Liver (tissue), 9 donors: Measurements from ENCODE around the gene LRRC28. TPM values are rescaled to one million over a fixed set of nuclear protein-coding genes. Genes with fewer than 3 reads are reported as not detected.

Source experiments
- DNase-seq: peaks from one replicate; pipeline ENCODE4 v3.0.0-alpha.2; 2017; ENCODE audit warnings: low spot score
- H3K27ac ChIP-seq, 2 donors: one replicate each; pipeline ENCODE4 v1.7.0; 2013; ENCODE audit warnings: inconsistent platforms in 2 of 2, low read length in 2 of 2, control low read depth in 1 of 2, low read depth in 1 of 2, mild to moderate bottlenecking in 1 of 2
- H3K27me3 ChIP-seq, 4 donors: one replicate each; pipeline versions ENCODE4 v1.6.1 to v1.7.0; 2013; ENCODE audit warnings: low read length in 3 of 4, inconsistent platforms in 1 of 4, mild to moderate bottlenecking in 1 of 4, moderate library complexity in 1 of 4; ENCODE audit not compliant: control insufficient read depth in 4 of 4, insufficient read depth in 4 of 4
- H3K36me3 ChIP-seq, 4 donors: one replicate each; pipeline versions ENCODE4 v1.6.1 to v1.7.0; 2013; ENCODE audit warnings: low read length in 3 of 4, mild to moderate bottlenecking in 3 of 4, low read depth in 1 of 4, moderate library complexity in 1 of 4; ENCODE audit not compliant: control insufficient read depth in 4 of 4, insufficient read depth in 3 of 4
- H3K4me1 ChIP-seq, 4 donors: one replicate each; pipeline versions ENCODE4 v1.6.1 to v1.7.0; 2013; ENCODE audit warnings: low read length in 3 of 4, mild to moderate bottlenecking in 3 of 4, moderate library complexity in 1 of 4; ENCODE audit not compliant: control insufficient read depth in 4 of 4, insufficient read depth in 4 of 4
- H3K4me3 ChIP-seq, 3 donors: one replicate each; pipeline versions ENCODE4 v1.6.1 to v1.7.0; 2013; ENCODE audit warnings: low read length in 3 of 3, control low read depth in 1 of 3, low read depth in 1 of 3, mild to moderate bottlenecking in 1 of 3
- H3K9ac ChIP-seq, 2 donors: one replicate each; pipeline ENCODE4 v1.7.0; 2013; ENCODE audit warnings: low read length in 2 of 2, mild to moderate bottlenecking in 2 of 2, moderate library complexity in 2 of 2, control low read depth in 1 of 2, low read depth in 1 of 2
- H3K9me3 ChIP-seq, 4 donors: one replicate each; pipeline versions ENCODE4 v1.6.1 to v1.7.0; 2013; ENCODE audit warnings: low read length in 3 of 4; ENCODE audit not compliant: control insufficient read depth in 4 of 4
- EGR1 ChIP-seq, 2 donors: IDR thresholded peaks; 2 replicates each; pipeline ENCODE4 v1.6.1; 2016 to 2018; ENCODE audit warnings: antibody characterized with exemption in 2 of 2, low read depth in 2 of 2
- FOXA1 ChIP-seq: IDR thresholded peaks from 2 replicates; pipeline ENCODE4 v1.6.1; 2016; ENCODE audit warnings: antibody characterized with exemption
- FOXA2 ChIP-seq: IDR thresholded peaks from 2 replicates; pipeline ENCODE4 v1.6.1; 2016; ENCODE audit warnings: antibody characterized with exemption
- GABPA ChIP-seq, 2 donors: IDR thresholded peaks in 1 of 2; conservative IDR thresholded peaks in 1 of 2; 2 replicates each; pipeline ENCODE4 v1.6.1; 2016; ENCODE audit warnings: antibody characterized with exemption in 2 of 2, mild to moderate bottlenecking in 1 of 2, moderate library complexity in 1 of 2
- HNF4A ChIP-seq, 2 donors: conservative IDR thresholded peaks; 2 replicates each; pipeline ENCODE4 v1.6.1; 2016; ENCODE audit warnings: antibody characterized with exemption in 2 of 2, mild to moderate bottlenecking in 2 of 2
- HNF4G ChIP-seq: IDR thresholded peaks from 2 replicates; pipeline ENCODE4 v1.6.1; 2016; ENCODE audit warnings: antibody characterized with exemption
- JUND ChIP-seq, 2 donors: IDR thresholded peaks; 2 replicates each; pipeline ENCODE4 v1.6.1; 2016; ENCODE audit warnings: antibody characterized with exemption in 2 of 2
- NR2F2 ChIP-seq: IDR thresholded peaks from 2 replicates; pipeline ENCODE4 v1.6.1; 2016; ENCODE audit warnings: antibody characterized with exemption
- RAD21 ChIP-seq, 2 donors: IDR thresholded peaks; 2 replicates each; pipeline ENCODE4 v1.6.1; 2016; ENCODE audit warnings: antibody characterized with exemption in 2 of 2, mild to moderate bottlenecking in 2 of 2
- RXRA ChIP-seq, 2 donors: IDR thresholded peaks; 2 replicates each; pipeline ENCODE4 v1.6.1; 2017 to 2018; ENCODE audit warnings: antibody characterized with exemption in 2 of 2, mild to moderate bottlenecking in 1 of 2
- SP1 ChIP-seq: IDR thresholded peaks from 2 replicates; pipeline ENCODE4 v1.6.1; 2018; ENCODE audit warnings: antibody characterized with exemption, mild to moderate bottlenecking
- TAF1 ChIP-seq: conservative IDR thresholded peaks from 2 replicates; pipeline ENCODE4 v1.6.1; 2016; ENCODE audit warnings: antibody characterized with exemption, mild to moderate bottlenecking
- YY1 ChIP-seq: IDR thresholded peaks from 2 replicates; pipeline ENCODE4 v1.6.1; 2016; ENCODE audit warnings: antibody characterized with exemption, mild to moderate bottlenecking
- WGBS: extraction: QIAGEN DNeasy Blood & Tissue Kit; methylation state at CpG from one replicate; pipeline ENCODE4 v1.1.7; 2013; 5-methylcytosine and 5-hydroxymethylcytosine counted together
- polyA plus RNA-seq, 2 donors: library from polyadenylated mRNA; stranded (reverse) in 1 of 2; unstranded in 1 of 2; fragments of 200-250 nt in 1 of 2; fragments of >200 nt in 1 of 2; fragmentation: Nextera tagmentation in 1 of 2; extraction: Ambion mirVana in 1 of 2; gene quantifications; one replicate each; pipeline versions ENCODE4 v1.2.1 to v1.2.3, GENCODE V29; 2013 to 2015
- total RNA-seq, 2 donors: library from RNA; depleted of rRNA; stranded (reverse); fragments of >200 nt; gene quantifications; one replicate each; pipeline ENCODE4 v1.2.3, GENCODE V29; 2014
- TF ChIP-seq, protein P1 (sequence below): IDR thresholded peaks from 2 replicates; pipeline ENCODE4 v1.6.1; 2016; ENCODE audit warnings: antibody characterized with exemption
- TF ChIP-seq, protein P2 (sequence below): fragments of 150-350 bp; IDR thresholded peaks from 2 replicates; pipeline ENCODE4 v1.5.1; 2017; ENCODE audit warnings: improper control_type of control experiment, low read depth, low read length; ENCODE audit not compliant: missing input control
- TF ChIP-seq, protein P3 (sequence below): IDR thresholded peaks from 2 replicates; pipeline ENCODE4 v1.6.1; 2016; ENCODE audit warnings: antibody characterized with exemption
- TF ChIP-seq, protein P4 (sequence below): IDR thresholded peaks from 2 replicates; pipeline ENCODE4 v1.6.1; 2016; ENCODE audit warnings: antibody characterized with exemption, mild to moderate bottlenecking
- TF ChIP-seq, protein P5 (sequence below): IDR thresholded peaks from 2 replicates; pipeline ENCODE4 v1.6.1; 2016; ENCODE audit warnings: antibody characterized with exemption
- donor health status: healthy.
- donor health status: healthy.
- donor health status: healthy.
- donor health status: healthy.
- donor health status: healthy.

LRRC28 gene
- total and polyA plus RNA-seq, 4 donors = 15.4 to 46.6 (median 41.0) TPM

DNA sequence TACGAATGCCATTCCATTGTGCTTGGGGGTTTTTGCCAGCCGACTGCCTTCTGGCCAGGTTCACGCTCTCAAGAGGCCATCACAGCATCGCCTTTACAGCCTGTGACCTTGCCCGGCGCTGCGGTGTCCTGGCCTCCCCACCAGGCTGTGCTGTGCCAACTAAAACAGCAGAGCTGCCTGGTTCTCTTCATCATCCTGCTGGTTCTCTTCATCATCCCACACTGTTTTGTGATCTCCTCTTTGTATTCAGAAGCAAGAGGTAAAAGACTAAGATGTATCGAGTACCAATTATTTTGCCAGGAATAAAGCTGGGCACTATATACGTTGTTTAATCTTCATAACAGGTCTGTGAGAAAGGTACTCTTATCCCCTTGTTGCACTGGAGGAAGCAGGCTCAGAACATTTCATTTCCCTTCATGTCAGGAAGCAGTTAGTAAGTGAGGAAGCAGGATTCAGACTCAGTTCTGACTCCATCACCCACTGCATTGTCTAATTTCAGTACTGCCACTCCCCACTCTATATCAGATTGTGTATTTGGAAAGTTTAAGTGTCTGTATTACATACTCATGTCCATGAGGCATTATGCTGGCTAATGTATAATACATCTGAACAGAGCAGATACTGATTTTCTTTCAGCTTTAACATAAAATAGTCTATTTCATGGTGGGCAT, 92.7 kb downstream of the LRRC28 start:
- no peaks in the 10 kb centered on the region for H3K9me3 ChIP-seq
- WGBS = 93% methylated on average over 9 of the region's 9 CpGs
- no peaks in the 10 kb centered on the region for H3K27me3 ChIP-seq
- TF ChIP-seq SP1 (no peak), RAD21 (IDR thresholded peaks at IDR 0.05) (peak in 1 of 2 donors; percentile 55)
- DNase-seq = no peak
- H3K9ac ChIP-seq = no peak overlapping the region
- no peak overlapping the region for H3K27ac ChIP-seq
- no peak overlapping the region for H3K4me3 ChIP-seq
- H3K36me3 ChIP-seq = peaks cover 0 to 3% (median under 1%) of the 10 kb centered on the region in 4 donors
- H3K4me1 ChIP-seq = peaks cover 0 to 12% (median 3%) of the 10 kb centered on the region in 4 donors

DNA sequence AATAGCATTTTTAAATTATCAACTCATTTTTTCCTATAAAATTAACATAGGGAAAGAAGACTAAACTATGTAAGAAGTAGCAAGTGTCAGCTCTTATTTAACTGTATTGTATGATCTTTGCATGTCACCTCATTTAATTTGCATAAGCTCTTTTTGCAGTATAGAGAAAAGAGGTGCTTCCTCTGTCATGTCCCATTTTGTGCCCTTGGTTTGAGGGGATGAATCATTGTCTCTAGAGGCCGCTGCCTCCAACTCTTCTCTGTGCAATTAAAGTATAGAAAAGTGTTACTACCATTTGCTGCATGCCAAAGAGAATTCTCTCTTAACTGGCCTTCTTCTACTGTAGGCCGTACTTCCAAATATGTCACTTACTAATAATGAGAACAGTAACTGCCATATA, 93.4 kb downstream of the LRRC28 start:
- H3K4me1 ChIP-seq = peaks cover 0 to 12% (median 3%) of the 10 kb centered on the region in 4 donors
- WGBS = 93% methylated on average over 2 of the region's 2 CpGs

More for the DNA sequence above, 93.4 kb downstream of the LRRC28 start:
- TF ChIP-seq NR2F2 (no peak), RXRA (IDR thresholded peaks at IDR 0.05) (no peak), HNF4A (conservative IDR thresholded peaks at IDR 0.05) (no peak), HNF4G (no peak), FOXA2 (no peak), GABPA (IDR thresholded peaks at IDR 0.05 in 1 of 2, conservative IDR thresholded peaks at IDR 0.05 in 1 of 2) (no peak), JUND (IDR thresholded peaks at IDR 0.05) (no peak), FOXA1 (no peak), TAF1 (no peak), SP1 (no peak), YY1 (no peak), RAD21 (IDR thresholded peaks at IDR 0.05) (no peak), EGR1 (IDR thresholded peaks at IDR 0.05; ENCODE audit: low read depth in 2 of 2) (no peak)
- TF ChIP-seq, protein P1, sequence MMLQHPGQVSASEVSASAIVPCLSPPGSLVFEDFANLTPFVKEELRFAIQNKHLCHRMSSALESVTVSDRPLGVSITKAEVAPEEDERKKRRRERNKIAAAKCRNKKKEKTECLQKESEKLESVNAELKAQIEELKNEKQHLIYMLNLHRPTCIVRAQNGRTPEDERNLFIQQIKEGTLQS = no peak
- TF ChIP-seq, protein P2, sequence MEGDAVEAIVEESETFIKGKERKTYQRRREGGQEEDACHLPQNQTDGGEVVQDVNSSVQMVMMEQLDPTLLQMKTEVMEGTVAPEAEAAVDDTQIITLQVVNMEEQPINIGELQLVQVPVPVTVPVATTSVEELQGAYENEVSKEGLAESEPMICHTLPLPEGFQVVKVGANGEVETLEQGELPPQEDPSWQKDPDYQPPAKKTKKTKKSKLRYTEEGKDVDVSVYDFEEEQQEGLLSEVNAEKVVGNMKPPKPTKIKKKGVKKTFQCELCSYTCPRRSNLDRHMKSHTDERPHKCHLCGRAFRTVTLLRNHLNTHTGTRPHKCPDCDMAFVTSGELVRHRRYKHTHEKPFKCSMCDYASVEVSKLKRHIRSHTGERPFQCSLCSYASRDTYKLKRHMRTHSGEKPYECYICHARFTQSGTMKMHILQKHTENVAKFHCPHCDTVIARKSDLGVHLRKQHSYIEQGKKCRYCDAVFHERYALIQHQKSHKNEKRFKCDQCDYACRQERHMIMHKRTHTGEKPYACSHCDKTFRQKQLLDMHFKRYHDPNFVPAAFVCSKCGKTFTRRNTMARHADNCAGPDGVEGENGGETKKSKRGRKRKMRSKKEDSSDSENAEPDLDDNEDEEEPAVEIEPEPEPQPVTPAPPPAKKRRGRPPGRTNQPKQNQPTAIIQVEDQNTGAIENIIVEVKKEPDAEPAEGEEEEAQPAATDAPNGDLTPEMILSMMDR = no peak
- TF ChIP-seq, protein P3, sequence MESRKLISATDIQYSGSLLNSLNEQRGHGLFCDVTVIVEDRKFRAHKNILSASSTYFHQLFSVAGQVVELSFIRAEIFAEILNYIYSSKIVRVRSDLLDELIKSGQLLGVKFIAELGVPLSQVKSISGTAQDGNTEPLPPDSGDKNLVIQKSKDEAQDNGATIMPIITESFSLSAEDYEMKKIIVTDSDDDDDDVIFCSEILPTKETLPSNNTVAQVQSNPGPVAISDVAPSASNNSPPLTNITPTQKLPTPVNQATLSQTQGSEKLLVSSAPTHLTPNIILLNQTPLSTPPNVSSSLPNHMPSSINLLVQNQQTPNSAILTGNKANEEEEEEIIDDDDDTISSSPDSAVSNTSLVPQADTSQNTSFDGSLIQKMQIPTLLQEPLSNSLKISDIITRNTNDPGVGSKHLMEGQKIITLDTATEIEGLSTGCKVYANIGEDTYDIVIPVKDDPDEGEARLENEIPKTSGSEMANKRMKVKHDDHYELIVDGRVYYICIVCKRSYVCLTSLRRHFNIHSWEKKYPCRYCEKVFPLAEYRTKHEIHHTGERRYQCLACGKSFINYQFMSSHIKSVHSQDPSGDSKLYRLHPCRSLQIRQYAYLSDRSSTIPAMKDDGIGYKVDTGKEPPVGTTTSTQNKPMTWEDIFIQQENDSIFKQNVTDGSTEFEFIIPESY = no peak
- TF ChIP-seq, protein P4, sequence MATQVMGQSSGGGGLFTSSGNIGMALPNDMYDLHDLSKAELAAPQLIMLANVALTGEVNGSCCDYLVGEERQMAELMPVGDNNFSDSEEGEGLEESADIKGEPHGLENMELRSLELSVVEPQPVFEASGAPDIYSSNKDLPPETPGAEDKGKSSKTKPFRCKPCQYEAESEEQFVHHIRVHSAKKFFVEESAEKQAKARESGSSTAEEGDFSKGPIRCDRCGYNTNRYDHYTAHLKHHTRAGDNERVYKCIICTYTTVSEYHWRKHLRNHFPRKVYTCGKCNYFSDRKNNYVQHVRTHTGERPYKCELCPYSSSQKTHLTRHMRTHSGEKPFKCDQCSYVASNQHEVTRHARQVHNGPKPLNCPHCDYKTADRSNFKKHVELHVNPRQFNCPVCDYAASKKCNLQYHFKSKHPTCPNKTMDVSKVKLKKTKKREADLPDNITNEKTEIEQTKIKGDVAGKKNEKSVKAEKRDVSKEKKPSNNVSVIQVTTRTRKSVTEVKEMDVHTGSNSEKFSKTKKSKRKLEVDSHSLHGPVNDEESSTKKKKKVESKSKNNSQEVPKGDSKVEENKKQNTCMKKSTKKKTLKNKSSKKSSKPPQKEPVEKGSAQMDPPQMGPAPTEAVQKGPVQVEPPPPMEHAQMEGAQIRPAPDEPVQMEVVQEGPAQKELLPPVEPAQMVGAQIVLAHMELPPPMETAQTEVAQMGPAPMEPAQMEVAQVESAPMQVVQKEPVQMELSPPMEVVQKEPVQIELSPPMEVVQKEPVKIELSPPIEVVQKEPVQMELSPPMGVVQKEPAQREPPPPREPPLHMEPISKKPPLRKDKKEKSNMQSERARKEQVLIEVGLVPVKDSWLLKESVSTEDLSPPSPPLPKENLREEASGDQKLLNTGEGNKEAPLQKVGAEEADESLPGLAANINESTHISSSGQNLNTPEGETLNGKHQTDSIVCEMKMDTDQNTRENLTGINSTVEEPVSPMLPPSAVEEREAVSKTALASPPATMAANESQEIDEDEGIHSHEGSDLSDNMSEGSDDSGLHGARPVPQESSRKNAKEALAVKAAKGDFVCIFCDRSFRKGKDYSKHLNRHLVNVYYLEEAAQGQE = no peak
- TF ChIP-seq, protein P5, sequence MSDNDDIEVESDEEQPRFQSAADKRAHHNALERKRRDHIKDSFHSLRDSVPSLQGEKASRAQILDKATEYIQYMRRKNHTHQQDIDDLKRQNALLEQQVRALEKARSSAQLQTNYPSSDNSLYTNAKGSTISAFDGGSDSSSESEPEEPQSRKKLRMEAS = no peak
- H3K4me3 ChIP-seq = no peak overlapping the region
- H3K27me3 ChIP-seq = no peaks in the 10 kb centered on the region
- H3K36me3 ChIP-seq = peaks cover 0 to 3% (median under 1%) of the 10 kb centered on the region in 4 donors
- no peaks in the 10 kb centered on the region for H3K9me3 ChIP-seq
- no peak overlapping the region for H3K27ac ChIP-seq
- no peak overlapping the region for H3K9ac ChIP-seq
- DNase-seq = no peak
